Hepatic stellate cell (primary cell): ENCODE measurements around the gene MEIS1.
A peak's percentile ranks its signal among the peaks of the same experiment; 100 is the strongest.

Experiments used
- DNase-seq: peaks from one replicate; pipeline ENCODE4 v3.0.0; 2011; ENCODE audit warnings: low spot score

The MEIS1 gene

DNA sequence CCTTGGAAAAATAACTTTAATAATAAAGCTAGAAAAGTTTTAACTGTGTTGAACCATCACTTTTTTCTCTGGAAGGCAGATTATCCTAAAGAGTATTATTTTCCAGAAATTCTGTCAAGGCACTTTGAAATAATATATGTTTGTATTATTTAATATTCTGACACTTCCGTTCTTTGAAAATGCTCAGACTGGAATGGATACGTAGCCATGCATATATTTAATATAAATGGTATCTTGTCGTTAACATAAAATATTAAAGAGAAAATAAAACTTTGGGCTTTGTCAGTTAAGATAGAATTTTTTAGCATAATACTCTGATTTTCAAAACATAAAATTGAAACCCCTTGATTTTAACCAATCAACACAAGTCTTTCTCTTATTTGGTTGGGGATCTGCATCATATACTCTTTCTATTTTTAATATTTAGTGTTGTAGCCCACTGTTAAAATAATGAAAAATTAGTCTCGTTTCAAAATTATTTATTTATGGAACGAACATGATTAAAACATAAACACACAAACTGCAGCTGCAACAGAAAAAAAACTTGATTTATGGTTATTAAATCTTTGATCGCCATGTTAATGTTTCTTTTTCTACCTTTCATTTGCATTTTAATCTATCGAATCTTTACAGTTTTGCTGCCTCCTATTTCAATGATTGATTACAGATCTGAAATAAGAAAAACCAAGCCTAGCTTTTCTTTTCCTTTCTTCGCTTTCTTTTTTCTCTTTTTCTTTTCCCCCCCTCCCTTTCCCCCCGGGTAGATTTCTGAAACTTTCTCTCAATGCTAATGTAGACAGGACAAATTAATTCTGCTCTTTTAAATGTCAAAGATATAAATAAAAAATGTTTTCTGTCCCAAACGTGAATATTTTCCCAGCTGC, 145.5 kb downstream of the MEIS1 start:
- no peak for DNase-seq

DNA sequence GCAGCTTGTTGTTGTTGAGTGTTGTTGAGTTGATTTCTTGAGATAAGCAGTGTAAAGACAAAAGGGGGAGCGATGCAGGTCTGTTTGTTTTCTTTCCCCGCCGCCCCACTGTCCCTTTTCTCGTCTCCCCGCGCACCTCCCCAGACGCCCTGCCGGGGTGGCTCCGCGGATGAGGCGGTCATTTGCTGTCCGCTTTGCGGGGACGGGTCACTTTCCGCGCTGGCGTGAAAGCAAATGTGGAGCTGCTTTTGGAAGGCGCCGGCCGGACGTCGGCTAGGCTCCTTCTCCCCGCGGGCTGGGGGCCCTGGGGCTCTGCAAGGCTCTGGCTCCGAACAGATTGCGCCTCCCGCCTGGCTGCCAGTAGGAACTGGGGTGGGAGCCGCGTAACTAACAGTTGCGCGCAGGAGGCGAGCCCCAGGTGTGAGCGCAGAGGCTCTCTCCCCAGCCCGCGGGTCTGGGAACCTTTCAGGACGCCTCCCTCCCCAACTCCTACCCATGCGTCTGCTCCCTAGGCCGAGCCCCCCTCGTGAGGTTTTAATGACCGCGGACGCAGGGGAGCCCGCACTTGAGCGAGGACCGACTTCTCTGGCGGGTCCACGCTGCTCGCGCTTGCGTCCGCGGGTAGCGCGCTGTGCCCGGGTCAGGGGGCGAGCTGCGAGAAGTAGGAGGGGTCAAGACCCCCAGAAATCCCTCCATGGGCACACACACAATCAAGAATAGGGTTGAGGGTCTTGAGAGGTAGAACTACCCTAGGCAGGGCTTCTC, 146.6 kb downstream of the MEIS1 start:
- DNase-seq, result peak; percentile 57

DNA sequence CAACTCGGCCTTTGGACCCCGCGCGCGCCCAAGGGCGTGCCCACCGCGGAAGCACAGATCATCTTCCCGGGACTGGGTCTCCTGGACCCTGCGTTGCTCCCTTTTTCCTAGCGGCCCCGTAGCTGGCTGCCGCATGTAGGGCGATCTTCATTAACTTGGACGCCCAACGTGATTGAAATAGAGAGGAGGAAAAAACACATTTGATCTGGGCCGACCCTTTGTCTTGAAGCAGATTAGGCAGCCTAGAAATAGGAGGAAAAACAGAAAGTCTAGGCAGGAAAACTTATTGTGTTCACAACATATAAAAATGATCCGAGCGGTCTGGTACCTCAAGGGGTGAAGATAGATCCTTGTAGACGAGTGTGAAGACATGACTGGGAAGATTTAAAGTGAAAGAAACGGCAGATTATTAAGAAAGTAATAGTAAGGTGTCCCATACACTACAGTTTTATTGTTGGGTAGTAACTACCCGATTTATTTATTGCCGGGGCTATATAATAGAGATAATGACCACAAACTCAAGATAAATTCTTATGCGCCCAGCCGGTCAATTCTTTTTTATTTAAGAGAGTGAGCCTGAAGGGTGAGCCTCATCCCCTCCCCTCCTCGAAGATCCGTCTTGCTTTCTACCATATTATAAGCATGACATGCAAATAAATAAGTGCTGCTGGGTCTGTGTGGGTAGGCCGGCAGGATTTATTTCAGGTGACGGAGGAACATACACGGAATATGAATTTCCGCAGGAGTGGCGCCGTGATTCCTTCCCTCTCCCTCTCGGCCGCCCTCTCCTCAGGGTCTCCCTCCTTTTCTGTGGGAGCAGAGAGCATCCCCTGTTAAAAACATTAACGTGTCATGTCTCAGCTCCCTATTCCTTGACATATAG, 147.4 kb downstream of the MEIS1 start:
- no peak for DNase-seq

DNA sequence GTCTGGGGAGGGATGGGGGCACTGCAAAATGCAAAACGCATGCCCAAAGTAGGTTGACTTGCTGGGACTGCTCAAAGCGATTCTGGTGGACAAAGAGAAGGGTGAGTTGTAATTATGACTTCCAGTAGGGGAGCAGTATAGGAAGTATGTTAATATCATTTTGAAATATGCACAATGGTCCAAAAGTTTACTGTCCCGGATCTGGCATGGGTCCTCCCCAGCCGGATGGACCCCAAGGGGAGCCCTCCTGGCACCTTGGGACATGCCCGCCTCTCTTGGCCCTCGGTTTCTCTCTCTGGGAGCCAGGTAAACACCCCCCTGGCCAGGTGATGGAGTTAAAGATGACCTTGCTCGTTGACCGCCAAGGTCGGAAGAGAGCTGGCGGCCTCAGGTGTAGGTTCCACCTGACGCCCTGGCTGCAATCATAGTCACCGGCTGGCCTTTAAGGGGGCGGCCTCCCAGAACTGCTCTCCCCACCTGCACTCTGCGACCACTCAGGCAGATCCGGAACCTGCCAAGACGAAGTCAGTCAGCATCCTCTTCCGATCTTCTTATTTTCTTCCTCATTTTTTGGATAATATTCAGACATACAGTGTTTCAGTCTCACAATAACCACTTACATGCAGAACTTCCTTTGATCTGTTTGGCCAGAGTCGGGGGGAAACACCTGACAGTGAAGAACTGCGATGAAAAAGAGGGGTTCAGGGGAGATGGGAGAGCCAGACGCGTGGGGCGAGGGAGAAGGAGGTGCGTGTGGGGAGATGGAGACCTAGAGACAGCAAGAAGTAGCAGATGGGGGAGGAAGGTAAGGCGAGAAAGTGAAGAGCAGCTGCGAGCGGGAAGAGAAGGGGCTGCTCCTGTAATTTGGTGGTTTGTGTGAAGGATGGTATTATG, 148.3 kb downstream of the MEIS1 start:
- peak; percentile 55 for DNase-seq

DNA sequence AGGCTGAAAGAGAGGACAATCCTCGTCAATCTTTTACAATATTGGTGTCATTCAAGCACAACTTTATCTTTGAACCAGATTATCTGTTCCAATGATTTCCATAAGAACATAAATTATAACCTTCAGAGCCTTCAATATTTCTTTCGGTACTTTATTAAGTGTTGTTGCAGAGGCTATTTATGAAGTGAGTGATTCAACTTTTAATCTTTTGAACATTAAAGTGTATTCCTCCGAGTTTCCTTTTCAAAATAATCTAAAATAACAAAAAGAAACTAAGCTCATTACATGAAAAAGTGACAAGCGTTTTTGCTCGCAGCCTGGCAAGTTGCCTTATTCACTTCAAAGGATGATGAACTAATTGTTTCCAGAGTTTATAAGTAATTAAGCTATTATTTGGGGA, 149.0 kb downstream of the MEIS1 start:
- no peak for DNase-seq

DNA sequence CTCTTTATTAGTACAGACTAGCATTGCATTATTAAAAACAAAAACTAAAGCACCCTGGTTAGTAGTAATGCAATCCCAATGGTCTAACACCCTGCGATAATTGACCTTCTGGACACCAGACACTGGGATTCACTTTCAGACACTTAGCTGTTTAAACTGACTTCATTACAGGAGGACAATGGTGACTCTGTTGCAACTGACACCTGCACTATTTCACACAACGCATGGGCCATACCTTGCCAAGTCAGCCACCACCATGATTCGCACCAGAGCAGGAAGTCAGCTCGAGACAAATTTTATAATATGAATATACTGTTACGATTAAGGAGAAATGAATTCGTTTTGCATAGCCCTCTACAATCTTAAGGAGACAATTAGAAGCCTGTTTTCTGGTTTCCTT, 150.7 kb downstream of the MEIS1 start:
- no peak for DNase-seq

DNA sequence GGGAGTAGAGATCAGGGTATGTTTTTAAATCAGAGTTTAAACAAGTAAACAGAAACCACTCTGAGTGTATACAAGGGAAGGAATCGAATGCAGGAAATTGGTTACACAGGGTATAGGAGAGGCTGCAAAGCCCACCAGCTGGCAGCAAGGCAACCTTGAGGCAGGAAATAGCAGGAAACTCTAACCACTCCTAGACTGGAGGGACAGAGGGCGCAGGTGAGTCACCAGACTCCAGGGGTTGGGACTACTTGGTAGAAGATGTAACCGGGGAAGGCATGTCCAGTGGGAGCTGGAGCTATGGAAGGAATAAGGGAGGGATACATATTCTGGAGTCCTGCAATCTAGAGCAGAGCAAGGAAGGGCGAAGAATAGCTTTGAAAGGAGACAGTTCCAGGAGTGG, 152.3 kb downstream of the MEIS1 start:
- DNase-seq, result no peak

DNA sequence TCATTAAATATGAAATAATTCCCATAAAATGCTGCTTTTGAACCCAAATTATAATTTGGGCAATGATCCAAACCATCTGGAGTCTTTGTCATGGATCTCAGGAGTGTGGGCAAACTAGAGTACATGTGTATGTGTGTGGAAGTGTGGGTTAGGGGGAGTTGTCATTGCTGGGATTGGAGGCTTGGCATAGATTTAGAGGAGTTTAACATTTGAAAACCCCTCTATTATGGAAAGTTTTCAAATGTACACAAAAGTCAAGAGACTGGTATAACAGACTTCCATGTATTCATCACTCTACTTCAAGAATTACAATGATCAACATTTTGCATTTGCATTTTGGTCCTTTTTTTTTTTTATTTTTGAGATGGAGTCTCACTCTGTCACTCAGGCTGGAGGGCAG, 159.1 kb downstream of the MEIS1 start:
- DNase-seq, result no peak

DNA sequence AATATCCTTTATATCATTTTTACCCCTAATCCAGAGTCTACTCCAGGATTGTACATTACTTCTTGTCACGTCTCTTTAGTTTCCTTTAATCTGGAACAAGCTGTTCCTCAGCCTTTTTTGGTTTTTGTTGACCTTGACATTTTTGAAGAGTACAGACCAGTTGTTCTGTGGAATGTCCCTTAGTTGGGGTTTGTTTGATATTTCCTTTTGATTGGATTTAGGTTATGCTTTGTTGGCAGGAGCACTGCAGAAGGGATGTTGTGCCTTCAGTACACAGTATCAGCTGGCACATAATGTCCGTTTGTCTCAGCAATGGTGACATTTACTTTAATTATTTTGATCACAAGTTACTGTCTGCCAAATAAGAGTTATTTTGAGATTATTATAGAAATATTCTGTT, 160.6 kb downstream of the MEIS1 start:
- DNase-seq, result no peak

DNA sequence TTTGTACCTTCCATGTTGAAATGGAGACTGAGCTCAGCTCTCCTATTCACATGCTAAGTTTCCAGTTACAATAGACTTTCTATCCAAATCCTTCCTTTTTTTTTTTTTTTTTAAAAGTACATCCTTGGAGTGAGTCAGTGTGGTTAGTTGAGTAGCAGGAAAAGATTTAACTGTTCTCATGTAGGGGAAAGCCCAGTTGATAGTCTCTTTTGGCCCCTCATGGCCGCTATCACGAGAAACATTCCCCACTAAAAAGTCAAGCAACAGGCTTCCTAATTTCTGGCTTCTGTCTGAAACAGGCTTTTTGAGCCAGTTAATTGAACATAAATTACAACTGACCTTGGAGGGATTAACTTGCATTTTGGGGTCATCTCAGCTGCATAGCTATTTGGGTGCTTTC, 161.3 kb downstream of the MEIS1 start:
- DNase-seq, result peak; percentile 62

DNA sequence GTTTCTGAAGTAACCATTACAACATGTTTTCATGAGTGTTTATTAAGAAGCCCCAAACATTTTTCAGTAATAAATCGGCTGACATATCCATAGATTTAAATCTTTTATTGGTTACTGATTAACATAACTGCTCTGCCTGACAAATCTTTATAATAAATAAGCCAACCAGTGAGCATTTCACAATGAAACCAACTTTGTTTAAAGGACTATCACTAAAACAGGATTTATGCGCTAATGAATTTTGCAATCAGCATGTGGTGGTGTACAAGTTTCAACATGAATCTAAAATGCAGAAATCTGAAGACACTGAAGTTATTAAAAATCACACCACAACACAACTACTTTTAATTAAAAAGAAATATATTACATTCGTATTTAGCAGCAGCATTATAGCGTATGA, 166.7 kb downstream of the MEIS1 start:
- no peak for DNase-seq

DNA sequence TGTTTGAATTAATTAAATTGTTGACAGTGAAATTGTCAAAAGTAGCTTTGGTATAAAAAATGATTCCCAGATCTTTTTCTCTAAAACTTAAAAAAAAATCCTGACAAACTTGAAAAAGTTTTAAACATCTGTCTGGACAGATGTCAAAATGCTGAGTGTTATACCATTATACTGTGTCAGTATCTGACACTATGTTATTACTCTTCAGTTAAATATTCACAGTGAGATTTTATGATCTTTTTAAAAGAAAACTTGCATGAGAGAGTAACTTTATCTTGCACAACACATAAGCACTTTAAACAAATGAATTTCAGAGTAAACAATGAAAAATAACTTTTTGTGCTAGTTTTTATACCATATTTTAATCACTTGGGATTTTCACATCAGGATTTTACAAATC, 167.4 kb downstream of the MEIS1 start:
- no peak for DNase-seq

DNA sequence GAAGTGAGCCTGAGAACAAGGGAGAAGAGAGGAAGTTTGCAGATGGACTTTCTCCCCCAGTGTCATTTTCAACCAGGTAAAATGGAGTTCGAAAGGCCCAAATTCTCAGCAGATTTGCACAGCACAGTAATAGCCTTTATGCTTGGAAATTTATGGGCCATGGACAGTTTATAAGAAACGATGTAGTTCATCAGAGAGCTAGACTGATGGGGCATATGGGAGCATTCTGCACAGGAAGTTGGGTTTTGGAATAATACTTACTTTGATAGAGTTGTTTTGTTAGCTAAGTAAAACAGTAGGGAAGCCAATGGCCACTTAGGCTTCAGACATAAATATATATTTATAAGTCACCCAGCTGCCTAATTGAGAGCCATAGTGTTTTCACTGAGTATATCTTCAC, 169.4 kb downstream of the MEIS1 start:
- no peak for DNase-seq

DNA sequence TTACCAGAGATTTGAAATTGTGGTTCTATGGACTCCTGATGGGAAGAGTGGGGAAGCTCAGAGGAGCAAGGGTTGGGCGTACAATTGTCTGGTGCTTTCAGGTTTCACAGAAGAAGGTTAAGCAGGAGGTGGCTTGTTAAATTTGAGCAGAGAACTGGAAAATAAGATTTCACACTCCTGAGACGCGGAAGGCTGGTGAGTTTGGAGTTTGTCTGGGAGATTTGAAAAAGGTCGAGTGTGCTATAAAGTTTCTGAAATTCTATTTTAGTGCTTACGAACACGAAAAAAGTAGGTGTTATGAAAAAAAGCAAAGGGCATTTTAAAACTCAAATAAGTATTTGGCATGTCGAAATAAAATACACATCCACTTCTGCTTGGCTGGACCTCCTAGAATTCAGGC, 170.1 kb downstream of the MEIS1 start:
- no peak for DNase-seq

DNA sequence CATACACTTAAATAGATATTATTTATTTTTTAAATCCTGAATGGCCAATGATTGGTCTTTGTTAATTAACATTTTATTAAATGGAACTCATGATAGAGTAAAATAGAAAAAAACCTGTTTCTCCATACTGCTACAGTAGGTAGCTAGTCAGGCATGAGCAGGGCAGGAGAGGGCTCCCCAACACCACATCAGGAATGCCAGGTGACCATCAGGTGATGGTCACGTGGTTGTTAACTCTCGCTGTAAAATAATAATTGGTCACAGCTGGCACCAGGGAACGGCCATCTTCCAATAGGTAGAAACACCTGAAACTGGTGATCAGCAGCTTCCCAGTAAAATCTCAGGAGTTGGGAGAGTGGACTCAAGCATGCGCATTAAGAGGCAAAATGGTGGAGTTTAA, 172.2 kb downstream of the MEIS1 start:
- DNase-seq, result no peak
